Choroid plexus epithelial cell (primary cell): ENCODE measurements around the gene TEX52.
"Not testable (repeated sequence)": the region's sequence is repeated elsewhere in the genome, so short reads cannot be mapped to it uniquely, and the experiment has no call there.

ENCODE experiments used
- DNase-seq: peaks from one replicate; pipeline ENCODE4 v3.0.0-alpha.2; 2010; ENCODE audit warnings: low read depth
- H3K4me3 ChIP-seq: 2 replicates; pipeline ENCODE4 v1.5.1; 2011; ENCODE audit warnings: low read depth, mild to moderate bottlenecking, control low read depth, low read length, moderate library complexity
- TF ChIP-seq, protein P1 (sequence below): conservative IDR thresholded peaks from 2 replicates; pipeline ENCODE4 v1.5.1; 2011; ENCODE audit warnings: low read depth, mild to moderate bottlenecking, control low read depth, inconsistent platforms, low read length, moderate library complexity

The TEX52 gene

DNA sequence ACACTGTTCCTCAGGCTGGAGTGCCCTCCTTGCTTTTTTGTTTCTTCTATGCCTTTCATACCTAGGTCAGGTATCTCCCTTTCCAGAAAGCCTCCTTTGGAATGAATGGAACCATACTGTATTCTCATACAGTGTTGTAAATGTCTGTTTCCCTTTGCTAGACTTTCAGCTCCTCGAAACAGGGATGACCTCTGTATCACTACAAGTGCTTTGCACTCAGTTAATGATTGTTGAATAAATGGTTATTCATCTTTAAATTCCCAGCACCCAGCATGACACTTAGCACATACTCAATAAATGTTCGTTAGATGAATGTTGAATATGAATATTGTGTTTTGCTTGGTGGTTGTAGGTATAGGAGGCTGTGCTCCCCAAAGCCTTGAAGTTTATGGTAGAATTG is 28.0 kb upstream of the TEX52 start:
- no peak overlapping the region for H3K4me3 ChIP-seq
- no peak for DNase-seq
- TF ChIP-seq, protein P1, sequence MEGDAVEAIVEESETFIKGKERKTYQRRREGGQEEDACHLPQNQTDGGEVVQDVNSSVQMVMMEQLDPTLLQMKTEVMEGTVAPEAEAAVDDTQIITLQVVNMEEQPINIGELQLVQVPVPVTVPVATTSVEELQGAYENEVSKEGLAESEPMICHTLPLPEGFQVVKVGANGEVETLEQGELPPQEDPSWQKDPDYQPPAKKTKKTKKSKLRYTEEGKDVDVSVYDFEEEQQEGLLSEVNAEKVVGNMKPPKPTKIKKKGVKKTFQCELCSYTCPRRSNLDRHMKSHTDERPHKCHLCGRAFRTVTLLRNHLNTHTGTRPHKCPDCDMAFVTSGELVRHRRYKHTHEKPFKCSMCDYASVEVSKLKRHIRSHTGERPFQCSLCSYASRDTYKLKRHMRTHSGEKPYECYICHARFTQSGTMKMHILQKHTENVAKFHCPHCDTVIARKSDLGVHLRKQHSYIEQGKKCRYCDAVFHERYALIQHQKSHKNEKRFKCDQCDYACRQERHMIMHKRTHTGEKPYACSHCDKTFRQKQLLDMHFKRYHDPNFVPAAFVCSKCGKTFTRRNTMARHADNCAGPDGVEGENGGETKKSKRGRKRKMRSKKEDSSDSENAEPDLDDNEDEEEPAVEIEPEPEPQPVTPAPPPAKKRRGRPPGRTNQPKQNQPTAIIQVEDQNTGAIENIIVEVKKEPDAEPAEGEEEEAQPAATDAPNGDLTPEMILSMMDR = no peak

DNA sequence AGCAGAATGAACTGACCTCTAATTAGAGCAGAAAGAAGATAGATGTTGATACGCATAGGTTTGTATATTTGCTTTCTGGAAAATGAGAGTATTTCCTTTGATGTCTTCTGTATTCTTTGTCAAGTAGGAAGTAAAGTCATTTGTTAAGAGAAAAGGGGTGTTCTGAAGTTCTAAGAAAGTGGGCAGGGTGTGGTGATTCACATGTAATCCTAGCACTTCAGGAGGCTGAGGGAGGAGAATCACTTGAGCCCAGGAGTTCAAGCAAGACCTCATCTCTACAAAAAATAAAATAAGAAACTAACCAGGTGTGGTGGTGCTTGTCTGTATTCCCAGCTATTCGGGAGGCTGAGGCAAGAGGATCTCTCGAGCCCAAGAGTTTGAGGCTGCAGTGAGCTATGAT is 23.0 kb upstream of the TEX52 start:
- DNase-seq = no peak
- no peak overlapping the region for H3K4me3 ChIP-seq
- TF ChIP-seq, protein P1 = no peak

DNA sequence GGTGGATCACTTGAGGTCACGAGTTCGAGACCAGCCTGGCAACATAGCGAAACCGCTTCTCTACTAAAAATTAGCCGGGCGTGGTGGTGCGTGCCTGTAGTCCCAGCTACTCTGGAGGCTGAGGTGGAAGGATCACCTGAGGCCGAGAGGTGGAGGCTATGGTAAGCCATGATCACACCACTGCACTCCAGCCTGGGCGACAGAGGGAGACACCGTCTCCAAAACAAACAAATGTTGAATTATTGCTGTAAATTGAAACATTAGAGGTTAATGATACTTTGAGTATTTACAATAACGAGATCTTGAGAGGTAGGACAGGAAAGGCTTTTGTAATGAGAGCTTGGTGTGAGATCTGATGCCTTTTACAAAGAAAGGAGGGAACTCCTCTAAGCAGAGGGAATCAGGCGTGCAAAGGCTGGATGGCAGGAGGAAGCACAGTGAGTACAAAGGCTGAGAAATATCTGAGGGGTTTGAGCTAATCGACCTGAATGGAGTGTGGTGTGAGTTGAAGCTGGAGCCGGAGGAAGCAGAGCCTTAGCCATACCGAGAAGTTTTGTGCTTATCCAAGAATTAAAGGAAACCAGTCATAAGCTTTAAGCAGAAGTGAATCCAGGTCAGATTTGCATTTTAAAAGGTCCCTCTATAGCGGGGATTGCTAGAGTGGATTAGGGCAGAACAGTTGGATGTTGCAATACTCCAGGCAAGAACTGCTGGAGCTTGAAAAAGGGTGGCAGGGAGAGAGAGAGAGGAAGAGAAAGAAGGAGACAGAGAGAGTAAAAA is 21.3 kb upstream of the TEX52 start:
- peak overlapping the region; percentile 85 for H3K4me3 ChIP-seq
- peak; percentile 67 for DNase-seq
- TF ChIP-seq, protein P1 = peak; percentile 20

DNA sequence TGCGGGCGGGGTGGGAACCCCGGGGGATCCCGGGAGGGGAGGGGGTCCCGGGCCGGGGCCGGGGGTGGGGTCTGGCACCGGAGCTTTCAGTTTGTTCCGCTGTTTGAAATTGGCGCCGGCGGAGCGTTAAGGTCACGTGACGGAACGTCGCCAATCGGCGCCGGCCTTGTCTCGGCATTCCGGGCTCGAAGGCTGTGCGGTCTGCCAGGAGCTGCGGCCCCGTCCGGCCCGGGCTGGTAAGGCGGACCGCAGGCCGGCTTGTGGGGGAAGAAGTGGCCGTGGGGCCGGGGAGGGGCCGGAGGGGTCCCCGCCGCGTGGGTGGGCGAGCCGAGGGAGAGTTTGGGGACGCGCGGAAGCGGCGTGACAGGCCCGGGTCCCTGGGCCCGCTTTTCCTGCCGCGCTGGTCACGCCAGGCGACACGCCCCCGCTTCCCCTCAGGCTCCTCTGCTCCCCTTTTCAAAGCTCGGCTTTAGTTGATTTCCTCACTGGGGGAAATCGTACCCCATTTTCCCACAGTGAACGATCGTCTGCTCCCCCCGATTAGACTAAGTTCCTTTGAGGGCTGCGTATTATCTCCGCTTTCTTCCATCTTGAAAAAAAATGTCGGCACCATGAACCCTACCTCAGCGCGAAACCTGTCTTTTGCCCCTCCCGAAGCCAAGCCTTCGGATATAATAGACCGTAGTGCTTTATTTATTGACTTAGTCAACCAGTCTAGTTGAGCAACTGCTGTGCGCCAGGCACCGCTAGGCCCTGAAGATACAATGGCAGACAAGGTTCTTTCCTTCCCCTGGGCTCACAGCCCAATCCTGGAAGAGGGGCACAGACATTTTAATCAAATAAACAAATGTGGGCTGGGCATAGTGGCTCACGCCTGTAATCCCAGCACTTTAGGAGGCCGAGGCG is 20.5 kb upstream of the TEX52 start, which contains the start of the genes FOXM1 and RHNO1:
FOXM1 (minus strand) TSS at position 128 of the 906 bp plus-strand sequence. CDS start 2,696 bp downstream, outside the sequence.
RHNO1 (plus strand) TSS at position 177 of the 906 bp plus-strand sequence. CDS start 8,144 bp downstream, outside the sequence.
- peak; percentile 93 for DNase-seq
- H3K4me3 ChIP-seq = peak within 1 kb of the TSS; percentile 85
- TF ChIP-seq, protein P1 = peak; percentile 18

DNA sequence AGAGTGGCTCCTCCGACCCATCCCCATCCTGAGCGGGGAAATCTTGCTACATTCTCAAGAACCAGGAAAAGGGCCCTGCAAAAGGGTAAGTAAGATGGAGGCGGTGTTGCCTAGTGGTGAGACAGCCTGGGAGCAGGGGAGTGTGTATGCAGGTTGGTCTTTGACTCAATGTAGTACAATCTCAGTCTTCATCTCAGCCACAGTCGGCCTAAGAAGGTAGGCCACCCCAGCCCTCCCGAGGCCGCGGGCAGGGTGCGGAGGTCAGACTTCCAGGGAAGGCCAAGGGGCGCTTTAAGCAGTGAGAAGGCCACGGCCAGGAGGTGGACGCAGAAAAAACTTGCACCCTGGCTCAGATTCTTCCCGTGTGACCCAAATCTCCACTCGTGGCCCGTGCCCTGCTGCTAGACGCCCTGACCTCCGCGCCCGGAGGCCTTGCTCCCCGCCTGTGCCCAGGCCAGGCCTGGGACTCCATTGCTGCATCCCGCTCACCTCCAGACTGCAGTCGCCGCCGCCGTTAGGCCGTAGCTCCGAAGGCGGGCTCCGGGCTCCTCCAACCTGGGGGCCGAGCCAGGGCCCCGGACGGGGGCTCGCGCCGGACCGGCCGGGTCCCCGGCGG is 19.7 kb upstream of the TEX52 start:
- TF ChIP-seq, protein P1 = no peak
- H3K4me3 ChIP-seq = peak overlapping the region; percentile 85
- DNase-seq = peak; percentile 20

DNA sequence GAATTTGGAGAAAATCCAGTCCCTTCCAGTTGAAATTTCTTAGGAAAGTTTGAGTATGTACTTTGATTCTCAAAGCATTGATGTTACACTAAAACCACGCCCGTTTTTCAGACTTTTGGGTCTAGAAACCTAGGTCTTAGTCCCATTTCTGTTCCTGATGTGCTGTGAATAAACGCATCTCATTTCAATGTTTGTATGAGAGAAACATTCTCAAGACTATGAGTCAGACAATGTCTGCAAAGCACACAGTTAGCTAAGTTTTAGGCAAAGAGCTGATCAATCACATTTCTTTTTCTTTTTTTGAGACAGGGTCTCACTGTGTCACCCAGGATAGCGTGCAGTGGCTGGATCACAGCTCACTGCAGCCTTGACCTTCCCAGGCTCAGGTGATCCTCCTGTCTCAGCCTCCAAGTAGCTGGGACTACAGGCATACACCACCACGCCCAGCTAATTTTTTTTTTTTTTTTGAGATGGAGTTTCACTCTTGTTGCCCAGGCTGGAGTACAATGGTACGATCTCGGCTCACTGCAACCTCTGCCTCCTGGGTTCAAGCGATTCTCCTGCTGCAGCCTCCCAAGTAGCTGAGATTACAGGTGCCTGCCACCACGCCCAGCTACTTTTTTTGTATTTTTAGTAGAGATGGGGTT is 12.3 kb upstream of the TEX52 start:
- peak; percentile 62 for DNase-seq
- H3K4me3 ChIP-seq = not testable (repeated sequence)
